Fibroblast of skin of left quadriceps (primary cell): ENCODE data around the gene SPDYE18.
"Not testable (repeated sequence)": the region's sequence is repeated elsewhere in the genome, so short reads cannot be mapped to it uniquely, and the experiment has no call there.

Source experiments
- DNase-seq, 2 experiments: peaks; one replicate each; pipeline ENCODE4 v3.0.0-alpha.2; 2013; ENCODE audit warnings: low read depth in 2 of 2

SPDYE18 gene, protein sequence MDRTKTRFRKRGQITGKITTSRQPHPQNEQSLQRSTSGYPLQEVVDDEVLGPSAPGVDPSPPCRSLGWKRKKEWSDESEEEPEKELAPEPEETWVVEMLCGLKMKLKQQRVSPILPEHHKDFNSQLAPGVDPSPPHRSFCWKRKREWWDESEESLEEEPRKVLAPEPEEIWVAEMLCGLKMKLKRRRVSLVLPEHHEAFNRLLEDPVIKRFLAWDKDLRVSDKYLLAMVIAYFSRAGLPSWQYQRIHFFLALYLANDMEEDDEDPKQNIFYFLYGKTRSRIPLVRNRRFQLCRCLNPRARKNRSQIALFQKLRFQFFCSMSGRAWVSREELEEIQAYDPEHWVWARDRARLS

GRCh38 chr7:77062557-77062956 is at the start of gene SPDYE18:
Gene SPDYE18 (minus strand): TSS chr7:77062558. CDS start chr7:77060512, 2,046 bp downstream.
- DNase-seq: not testable (repeated sequence)

DNA sequence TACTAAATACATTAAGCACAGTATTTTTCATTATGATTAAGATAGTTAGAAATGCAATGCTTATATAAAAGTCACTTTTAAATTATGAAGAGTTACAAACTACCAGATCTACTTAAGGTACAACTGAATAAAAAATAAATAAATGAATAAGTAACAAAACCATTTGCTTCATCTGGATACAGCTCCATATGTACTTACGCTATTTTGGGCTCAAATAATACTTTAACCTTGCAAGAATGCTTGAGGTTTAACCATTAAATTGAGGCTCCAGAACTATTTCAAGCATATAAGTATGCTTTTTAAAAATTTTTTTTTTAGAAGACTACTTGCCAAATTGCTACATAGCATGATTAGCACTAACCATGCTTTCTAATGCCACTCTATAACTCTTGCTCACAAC is 46.0 kb upstream of the SPDYE18 start:
- not testable (repeated sequence) for DNase-seq

GRCh38 chr7:77107659-77108058 is 45.3 kb upstream of the SPDYE18 start:
- not testable (repeated sequence) for DNase-seq

DNA sequence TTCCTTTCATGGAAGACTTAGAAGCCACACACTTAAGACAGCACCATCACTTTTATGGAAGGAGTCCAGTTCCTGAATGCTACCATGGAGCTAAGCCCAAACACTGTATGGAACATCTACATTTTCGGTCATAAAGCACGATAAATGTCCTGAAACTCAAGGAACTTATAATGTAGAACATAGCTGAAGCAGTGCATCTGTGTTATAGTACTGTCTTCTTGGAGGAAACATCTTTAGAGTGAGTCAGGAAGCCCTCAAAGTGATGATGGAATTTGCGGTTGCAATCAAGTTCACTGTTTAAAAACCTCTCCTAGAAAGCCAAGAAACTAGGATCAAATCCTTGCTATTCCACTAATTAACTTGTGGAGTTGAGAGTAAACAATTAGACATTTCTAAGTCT is 43.5 kb upstream of the SPDYE18 start:
- DNase-seq: peak in 1 of 2 experiments; percentile 4

- DNase-seq: not testable (repeated sequence)
Observed at GRCh38 chr7:77102671-77103070, 40.3 kb upstream of the SPDYE18 start.

- not testable (repeated sequence) for DNase-seq
Observed at GRCh38 chr7:77101187-77101586, 38.8 kb upstream of the SPDYE18 start.

DNA sequence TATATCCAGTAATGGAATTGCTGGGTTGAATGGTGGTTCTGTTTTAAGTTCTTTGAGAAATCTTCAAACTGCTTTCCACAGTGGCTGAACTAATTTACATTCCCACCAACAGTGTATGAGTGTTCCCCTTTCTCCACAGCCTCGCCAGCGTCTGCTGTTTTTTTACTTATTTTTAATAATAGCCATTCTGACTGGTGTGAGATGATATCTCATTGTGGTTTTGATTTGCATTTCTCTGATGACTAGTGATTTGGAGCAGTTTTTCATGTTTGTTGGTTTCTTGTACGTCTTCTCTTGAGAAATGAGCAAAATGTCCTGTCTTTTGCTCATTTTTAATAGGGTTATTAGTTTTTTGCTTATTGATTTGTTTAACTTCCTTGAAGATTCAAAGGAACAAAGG is 38.1 kb upstream of the SPDYE18 start:
- DNase-seq: not testable (repeated sequence)

GRCh38 chr7:77092301-77092700 is 29.9 kb upstream of the SPDYE18 start:
- not testable (repeated sequence) for DNase-seq

DNA sequence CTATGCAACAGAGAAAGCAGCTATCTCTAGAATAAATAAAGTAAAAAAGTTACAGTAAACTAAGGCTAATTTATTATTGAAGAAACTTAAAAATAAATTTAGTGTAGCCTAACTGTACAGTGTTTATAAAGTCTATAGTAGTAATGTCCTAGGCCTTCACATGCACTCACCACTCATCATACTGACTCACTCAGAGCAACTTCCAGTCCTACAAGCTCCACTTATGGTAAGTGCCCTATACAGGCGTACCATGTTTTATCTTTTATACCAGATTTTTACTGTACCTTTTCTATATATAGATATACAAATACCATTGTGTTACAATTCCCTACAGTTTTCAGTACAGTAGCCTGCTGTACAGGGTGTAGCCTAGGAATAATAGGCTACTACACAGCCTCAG is 19.8 kb upstream of the SPDYE18 start:
- DNase-seq: not testable (repeated sequence)

- DNase-seq: not testable (repeated sequence)
Observed at GRCh38 chr7:77080236-77080635, 17.9 kb upstream of the SPDYE18 start.

- not testable (repeated sequence) for DNase-seq
Observed at GRCh38 chr7:77079624-77080023, 17.3 kb upstream of the SPDYE18 start.

GRCh38 chr7:77079112-77079511 is 16.8 kb upstream of the SPDYE18 start:
- DNase-seq: not testable (repeated sequence)

DNA sequence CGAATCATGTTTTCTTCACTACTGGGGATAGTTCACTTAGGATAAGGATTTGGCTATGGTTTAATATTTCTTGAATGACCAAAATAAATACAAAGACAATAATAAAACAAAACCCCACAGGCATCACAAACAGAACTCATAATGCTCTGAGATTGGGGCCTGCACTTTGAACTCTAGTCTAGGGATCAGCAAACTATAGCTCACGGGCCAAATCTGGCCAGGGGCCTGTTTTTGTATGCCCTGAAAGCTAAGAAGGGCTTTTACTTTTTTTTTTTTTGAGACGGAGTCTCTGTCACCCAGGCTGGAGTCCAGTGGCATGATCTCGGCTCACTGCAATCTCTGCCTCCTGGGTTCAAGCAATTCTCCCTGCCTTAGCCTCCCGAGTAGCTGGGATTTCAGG is 14.7 kb upstream of the SPDYE18 start:
- DNase-seq: not testable (repeated sequence)

- DNase-seq: not testable (repeated sequence)
Observed at GRCh38 chr7:77074786-77075396, 12.5 kb upstream of the SPDYE18 start.

DNA sequence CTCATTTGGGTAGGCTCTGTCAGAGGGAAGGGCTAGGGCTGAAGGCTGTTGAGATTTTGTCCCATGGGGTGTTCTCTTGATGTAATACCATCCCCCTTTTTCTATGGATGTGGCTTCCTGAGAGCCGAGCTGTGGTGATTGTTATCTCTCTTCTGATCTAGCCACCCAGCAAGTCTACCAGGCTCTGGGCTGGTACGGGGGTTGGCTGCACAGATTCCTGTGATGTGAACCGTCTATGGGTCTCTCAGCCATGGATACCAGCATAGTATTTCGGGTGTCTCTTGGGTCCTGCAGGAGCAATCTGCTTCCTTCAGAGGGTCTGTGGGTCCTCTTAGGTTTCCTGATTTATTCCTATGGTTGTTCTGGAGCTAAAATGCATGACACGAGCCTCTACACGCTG is 8.8 kb upstream of the SPDYE18 start:
- not testable (repeated sequence) for DNase-seq

DNA sequence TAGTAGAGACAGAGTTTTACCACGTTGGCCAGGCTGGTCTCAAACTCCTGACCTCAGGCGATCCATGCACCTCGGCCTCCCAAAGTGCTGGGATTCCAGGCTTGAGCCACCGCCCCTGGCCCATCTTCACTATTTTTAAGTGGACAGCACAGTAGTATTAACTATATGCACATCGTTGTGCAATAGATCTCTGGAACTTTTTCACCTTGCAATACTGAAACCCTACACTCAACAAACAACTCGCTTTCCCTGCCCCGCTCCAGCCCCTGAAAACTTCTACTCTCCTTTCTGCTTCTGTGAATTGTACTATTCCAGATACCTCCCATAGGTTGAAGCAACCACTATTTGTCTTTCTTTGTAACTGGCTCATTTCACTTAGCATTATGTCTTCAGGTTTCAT is 3.5 kb upstream of the SPDYE18 start:
- not testable (repeated sequence) for DNase-seq

- DNase-seq: not testable (repeated sequence)
Observed at GRCh38 chr7:77063732-77064131, 1.4 kb upstream of the SPDYE18 start.

- DNase-seq: not testable (repeated sequence)
Observed at GRCh38 chr7:77032261-77032660, 30.1 kb downstream of the SPDYE18 start, which contains the start of gene SPDYE17. Gene SPDYE17 (minus strand): TSS chr7:77032361. CDS start chr7:77030570, 1,791 bp downstream.

GRCh38 chr7:77026349-77026748 is 36.0 kb downstream of the SPDYE18 start:
- DNase-seq: not testable (repeated sequence)

DNA sequence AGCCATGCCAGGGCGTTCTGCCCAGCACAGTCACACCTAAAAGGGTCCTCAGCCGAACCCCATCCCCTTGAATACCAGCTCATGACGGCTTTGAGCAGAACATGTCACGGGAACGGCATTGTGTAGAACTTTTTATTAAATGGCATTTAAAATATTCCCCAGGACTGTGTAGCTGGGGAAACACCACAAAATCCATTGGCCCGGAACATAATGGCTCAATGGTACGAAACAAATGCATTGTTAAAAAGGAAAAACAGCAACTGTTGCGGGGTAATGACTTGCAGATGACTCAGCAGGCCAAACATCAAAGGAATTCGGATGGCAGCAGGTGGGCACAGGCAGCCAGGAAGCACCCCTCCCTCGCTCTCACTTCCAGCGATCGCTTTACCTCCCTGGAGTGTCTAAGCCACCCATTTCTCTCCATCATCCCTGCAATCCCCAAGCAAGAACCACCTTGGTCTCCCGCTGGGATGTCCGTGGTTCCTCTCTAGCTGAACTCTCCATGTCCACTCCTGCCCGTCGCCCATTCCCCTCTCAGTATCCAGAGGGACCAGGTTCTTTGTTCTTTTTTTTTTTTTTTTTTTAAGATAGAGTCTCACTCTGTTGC is 52.2 kb downstream of the SPDYE18 start:
- not testable (repeated sequence) for DNase-seq

DNA sequence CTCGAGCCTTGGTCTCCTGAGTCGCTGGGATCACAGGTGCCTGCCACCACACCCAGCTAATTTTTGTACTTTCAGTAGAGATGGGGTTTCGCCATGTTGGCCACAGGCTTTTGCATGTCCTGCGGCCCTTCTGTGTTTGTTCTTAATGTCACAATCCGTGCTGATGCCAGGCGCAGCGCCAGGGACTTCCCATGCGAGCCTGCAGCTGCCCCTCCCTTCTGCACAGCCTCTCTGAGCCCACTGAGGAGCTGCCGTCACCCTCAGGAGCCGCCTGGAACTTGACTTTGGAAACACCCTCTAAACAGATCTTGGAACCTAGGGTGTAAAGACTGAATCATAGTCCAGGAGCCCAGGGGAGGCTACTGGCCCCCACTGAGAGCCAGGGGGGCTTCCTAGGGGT is 54.4 kb downstream of the SPDYE18 start:
- DNase-seq: not testable (repeated sequence)
